ENCODE measurements around the gene IFT43. TPM values are rescaled to one million over a fixed set of nuclear protein-coding genes. Genes with fewer than 3 reads are reported as not detected.

Gene IFT43
- total RNA-seq, 2 donors from 2014 or later = 10.5 to 12.8 TPM

DNA sequence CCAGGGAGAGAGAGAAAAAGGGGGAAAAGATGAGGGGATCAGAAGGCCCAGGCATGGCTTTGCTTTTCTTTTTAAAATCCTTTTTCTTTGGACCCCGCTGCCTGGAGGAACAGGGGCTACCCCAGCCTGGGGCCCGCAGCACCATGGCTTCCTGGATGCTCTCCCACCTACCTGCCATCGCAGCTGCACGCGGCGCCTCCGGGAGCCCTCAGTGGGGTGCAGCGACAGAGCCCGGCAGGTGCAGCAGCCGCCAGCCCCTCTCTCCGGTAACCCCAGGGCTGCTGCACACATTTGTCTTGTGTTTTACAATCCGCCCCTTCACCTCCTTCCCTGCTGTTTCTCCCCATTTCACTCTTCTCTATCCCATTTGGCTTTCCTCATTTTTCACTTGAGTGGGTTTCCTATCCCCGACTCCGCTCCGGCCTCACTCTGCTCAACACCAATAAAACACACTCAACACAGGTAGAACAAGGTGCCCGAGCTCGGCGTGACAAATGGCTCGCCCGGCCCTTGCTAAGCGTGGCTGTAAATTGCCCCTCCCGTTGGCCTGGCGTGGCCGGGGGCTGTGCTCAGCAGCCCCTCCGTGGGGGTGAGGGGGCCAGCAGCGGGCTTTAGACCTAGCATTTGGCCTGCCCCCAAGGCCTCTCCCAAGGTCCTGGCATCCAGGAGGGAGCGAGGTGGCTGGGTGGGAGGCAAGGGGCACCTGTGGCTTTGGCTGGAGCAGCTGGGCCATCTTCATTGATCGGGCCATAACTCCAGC, 113.5 kb downstream of the IFT43 start:
- ATAC-seq (no peak), DNase-seq (no peak)
- H3K9me3 ChIP-seq (ENCODE audit: control insufficient read depth, low read length, poor library complexity, severe bottlenecking) = no peaks in the 10 kb centered on the region
- Mint-ChIP-seq H3K4me3 (no peak overlapping the region), H3K27me3 (peaks cover 49% of the 10 kb centered on the region), H3K36me3 (ENCODE audit: low read depth) (no peaks in the 10 kb centered on the region), H3K27ac (no peak overlapping the region), H3K4me1 (peaks cover 2% of the 10 kb centered on the region)

DNA sequence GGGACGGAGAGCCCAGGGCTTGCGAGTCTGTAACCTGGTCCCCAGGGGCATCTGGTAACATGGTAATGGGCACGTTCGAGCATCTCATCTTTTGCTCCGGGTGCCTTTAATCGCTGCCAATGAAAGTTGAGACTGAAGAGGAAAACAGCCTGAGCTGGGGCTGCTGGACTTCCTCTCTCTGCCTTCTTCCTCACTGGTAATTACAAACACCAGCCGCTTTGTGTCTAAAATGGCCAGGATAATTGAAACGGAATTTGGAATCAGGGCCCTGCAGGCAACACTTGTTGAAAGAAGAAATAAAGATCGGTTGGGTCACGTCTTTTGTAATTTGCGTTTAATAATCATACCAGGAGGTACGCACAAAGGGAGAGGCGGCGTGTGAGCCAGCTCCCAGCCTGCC, 114.7 kb downstream of the IFT43 start:
- peaks cover 44% of the 10 kb centered on the region for H3K27me3 Mint-ChIP-seq
- H3K36me3 Mint-ChIP-seq (ENCODE audit: low read depth) = no peaks in the 10 kb centered on the region
- H3K9me3 ChIP-seq (ENCODE audit: control insufficient read depth, low read length, poor library complexity, severe bottlenecking) = no peaks in the 10 kb centered on the region
- no peak overlapping the region for H3K4me3 Mint-ChIP-seq
- ATAC-seq (no peak), DNase-seq (no peak)
- no peak overlapping the region for H3K27ac Mint-ChIP-seq
- peaks cover 2% of the 10 kb centered on the region for H3K4me1 Mint-ChIP-seq

DNA sequence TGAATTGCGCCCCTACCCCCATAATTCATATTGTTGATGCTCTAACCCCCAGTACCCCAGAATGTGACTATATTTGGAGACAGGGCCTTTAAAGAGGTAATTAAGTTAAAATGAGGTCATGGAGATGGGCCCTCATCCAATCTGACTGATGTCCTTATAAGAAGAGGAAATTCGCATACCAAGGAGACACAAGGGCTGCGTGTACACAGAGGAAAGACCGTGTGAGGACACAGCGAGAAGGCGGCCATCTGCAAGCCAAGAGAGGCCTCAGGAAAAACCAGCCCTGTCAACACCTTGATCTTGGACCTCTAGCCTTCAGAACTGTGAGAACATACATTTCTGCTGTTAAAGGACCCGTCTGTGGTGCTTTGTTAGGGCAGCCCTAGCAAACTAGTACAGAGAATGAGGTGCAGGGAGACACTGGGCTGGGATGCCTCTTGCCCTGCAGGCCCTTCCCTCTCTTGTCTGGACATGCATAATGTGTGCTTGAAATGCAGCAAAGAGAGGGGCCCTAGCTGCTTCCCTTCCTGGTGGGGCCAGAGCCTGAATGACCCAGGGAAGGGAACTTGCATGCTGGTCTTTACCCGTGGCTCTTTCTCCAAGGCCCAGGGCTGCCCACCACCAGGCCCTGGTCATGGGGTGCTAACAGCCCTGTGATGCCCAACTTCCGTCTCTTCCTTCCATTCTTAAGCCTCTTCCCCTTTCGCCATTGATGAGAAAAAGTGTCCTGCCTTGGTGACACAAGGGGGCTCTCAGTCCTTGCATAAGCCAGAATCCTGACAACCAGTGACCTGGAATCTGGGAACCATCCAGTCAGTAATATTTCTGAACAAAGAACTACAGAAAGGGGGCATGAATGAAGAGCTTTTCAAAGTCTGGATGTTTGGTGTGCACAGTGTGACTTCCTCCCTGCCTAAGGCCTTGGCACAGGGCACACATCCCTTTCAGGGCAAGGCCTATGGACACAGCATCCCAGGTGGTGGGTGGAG, 116.1 kb downstream of the IFT43 start:
- ATAC-seq (no peak), DNase-seq (no peak)
- no peak overlapping the region for H3K27ac Mint-ChIP-seq
- no peaks in the 10 kb centered on the region for H3K36me3 Mint-ChIP-seq (ENCODE audit: low read depth)
- no peaks in the 10 kb centered on the region for H3K9me3 ChIP-seq (ENCODE audit: control insufficient read depth, low read length, poor library complexity, severe bottlenecking)
- no peak overlapping the region for H3K4me3 Mint-ChIP-seq
- H3K4me1 Mint-ChIP-seq = peaks cover 5% of the 10 kb centered on the region
- peaks cover 52% of the 10 kb centered on the region for H3K27me3 Mint-ChIP-seq

DNA sequence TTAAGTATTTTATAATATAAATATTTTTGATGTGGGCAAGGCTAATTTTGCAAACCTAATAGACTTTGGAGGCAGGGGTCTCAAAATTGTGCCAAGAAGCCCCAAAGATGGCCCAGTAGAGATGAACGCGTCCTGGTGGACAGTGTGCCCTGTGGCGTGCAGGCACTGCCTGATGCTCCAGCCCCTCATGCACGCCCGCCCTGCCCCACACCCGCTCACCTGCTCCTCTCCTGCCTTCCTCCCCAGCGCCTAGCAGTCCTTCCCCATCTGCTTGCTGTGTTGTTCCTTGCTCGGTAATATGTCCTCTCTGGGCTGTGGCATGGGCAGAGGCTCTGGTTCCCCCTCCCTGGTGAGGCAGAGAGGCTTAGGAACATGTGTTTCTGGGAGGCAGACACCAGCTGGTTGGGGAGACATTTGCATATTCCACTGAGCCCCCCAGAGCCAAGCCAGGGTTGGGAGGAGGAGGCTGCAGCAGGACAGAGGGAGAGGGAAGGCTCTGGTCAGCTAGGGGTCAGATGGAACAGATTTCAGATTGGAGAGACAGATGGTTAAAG, 119.3 kb downstream of the IFT43 start:
- Mint-ChIP-seq H3K4me3 (no peak overlapping the region), H3K36me3 (ENCODE audit: low read depth) (no peaks in the 10 kb centered on the region), H3K4me1 (peaks cover 3% of the 10 kb centered on the region), H3K27ac (no peak overlapping the region), H3K27me3 (peaks cover 46% of the 10 kb centered on the region)
- H3K9me3 ChIP-seq (ENCODE audit: control insufficient read depth, low read length, poor library complexity, severe bottlenecking) = no peaks in the 10 kb centered on the region
- DNase-seq (no peak), ATAC-seq (no peak)

DNA sequence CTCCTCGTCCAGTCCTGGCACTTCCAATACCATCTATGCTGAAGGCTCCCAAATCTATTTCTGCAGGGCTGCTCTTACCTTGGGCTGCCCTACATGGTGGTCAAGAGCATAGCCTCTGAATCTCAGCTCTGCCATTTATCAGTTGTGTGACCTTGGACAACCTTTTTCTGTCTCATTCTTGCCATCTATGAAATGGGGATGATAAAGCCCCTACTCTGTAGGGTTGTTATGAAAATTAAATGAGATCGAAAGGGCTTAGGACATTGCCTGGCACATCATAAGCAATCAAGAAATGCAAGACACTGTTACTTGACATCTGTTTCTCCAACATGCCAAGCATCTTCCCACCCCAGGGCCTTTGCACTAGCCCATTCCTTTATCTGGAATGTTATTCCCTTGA, 120.6 kb downstream of the IFT43 start:
- no peak overlapping the region for H3K4me3 Mint-ChIP-seq
- H3K4me1 Mint-ChIP-seq = peaks cover 3% of the 10 kb centered on the region
- H3K36me3 Mint-ChIP-seq (ENCODE audit: low read depth) = no peaks in the 10 kb centered on the region
- peaks cover 40% of the 10 kb centered on the region for H3K27me3 Mint-ChIP-seq
- no peaks in the 10 kb centered on the region for H3K9me3 ChIP-seq (ENCODE audit: control insufficient read depth, low read length, poor library complexity, severe bottlenecking)
- ATAC-seq = no peak
- no peak for DNase-seq
- no peak overlapping the region for H3K27ac Mint-ChIP-seq

DNA sequence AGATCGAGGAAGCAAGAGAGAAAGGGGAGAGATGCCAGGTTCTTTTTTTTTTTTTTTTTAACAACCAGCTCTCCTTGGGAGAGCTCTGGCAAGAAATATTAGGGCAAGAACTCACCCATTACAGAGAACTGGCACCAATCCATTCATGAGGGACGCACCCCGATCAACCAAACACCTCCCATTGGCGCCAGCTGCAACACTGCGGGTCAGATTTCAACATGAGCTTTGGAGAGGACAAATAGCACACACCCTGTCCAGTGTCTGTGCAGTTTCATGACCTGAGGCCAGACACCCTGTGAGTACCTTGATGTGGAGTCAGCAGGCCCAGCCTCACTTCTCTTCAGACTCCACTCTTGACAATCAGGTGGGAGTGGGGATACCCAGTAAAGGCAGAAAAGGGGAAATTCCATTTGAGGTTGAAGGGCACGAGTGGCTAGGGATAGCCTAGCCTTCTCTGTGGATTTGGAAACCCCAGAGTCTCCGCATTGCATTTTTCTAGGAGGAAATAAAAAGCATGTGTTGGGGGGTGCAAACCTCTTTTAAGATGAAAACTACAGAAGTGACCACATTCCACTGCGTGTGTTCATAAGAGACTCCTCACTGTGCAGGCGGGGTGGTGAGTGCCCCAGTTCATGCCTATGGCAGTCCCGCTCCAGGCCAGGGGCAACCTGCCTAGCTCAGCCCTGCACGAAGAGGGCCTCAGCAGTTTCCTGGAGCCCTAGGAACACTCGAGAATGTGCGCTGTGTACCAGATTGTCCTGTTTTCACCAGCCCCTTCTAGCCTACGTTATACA, 123.7 kb downstream of the IFT43 start:
- Mint-ChIP-seq H3K27ac (no peak overlapping the region), H3K27me3 (peaks cover 33% of the 10 kb centered on the region), H3K4me3 (no peak overlapping the region), H3K4me1 (peaks cover 3% of the 10 kb centered on the region), H3K36me3 (ENCODE audit: low read depth) (no peaks in the 10 kb centered on the region)
- no peak for DNase-seq
- no peak for ATAC-seq
- no peaks in the 10 kb centered on the region for H3K9me3 ChIP-seq (ENCODE audit: control insufficient read depth, low read length, poor library complexity, severe bottlenecking)

DNA sequence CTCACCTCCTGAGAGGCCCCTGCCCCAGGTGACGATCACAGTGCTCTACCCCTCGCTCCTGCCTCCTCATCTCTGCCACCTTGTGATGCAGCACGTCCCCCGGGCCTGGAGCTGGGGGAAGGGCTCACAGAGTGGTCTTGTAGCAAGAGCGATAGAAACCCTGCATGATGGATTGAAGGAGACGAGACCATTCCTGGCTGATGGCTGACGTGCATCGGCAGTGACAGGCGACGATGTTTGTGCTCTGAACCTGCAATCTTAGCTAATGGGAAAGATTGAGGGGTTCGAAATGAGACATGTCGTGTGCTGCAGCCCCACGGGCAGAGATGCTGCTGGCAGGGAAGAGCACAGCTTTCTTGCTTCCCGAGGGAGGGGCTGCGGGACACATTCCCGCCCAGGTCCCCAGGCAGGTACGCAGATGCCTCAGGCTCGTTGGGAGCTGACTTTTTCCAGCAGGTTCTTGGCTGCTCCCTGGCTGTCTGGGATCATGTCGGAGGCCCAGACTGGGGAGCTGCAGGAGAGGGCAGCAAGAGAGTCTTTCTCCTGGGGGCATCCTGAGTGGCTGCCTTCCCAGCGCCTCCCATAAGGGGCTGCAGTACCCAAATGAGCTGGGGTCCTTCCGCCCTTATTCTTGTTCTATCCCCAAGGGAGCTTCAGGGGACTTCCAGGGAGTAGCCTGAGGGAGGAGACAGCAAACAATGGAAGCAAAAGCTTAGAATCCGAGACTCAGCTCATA, 127.5 kb downstream of the IFT43 start:
- no peaks in the 10 kb centered on the region for H3K36me3 Mint-ChIP-seq (ENCODE audit: low read depth)
- H3K4me3 Mint-ChIP-seq = no peak overlapping the region

DNA sequence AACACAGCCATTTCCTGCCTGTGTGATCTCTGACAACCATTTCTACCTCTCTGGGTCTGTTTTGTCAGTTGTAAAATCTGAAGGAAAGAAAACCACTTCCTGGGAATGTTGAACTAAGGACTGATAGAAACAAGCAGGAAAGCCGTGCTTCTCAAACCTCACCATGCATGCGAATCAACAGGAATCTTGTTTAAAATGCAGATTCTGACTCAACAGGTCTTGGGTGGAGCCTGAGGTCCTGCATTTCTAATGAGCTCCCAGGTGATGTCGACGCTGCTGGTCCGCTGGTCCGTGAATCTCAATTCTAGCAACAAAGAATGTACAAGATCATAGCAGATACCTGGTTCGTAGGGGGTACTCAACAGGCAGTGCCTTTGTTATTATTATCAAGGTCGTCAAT, 128.1 kb downstream of the IFT43 start:
- no peaks in the 10 kb centered on the region for H3K9me3 ChIP-seq (ENCODE audit: control insufficient read depth, low read length, poor library complexity, severe bottlenecking)
- Mint-ChIP-seq H3K27ac (no peak overlapping the region), H3K4me3 (no peak overlapping the region), H3K27me3 (peaks cover 37% of the 10 kb centered on the region), H3K36me3 (ENCODE audit: low read depth) (no peaks in the 10 kb centered on the region), H3K4me1 (no peaks in the 10 kb centered on the region)
- no peak for DNase-seq
- ATAC-seq = no peak

More for the DNA sequence above, 127.5 kb downstream of the IFT43 start:
- Mint-ChIP-seq H3K27ac (no peak overlapping the region), H3K27me3 (peaks cover 37% of the 10 kb centered on the region), H3K4me1 (no peaks in the 10 kb centered on the region)
- no peaks in the 10 kb centered on the region for H3K9me3 ChIP-seq (ENCODE audit: control insufficient read depth, low read length, poor library complexity, severe bottlenecking)
- ATAC-seq (no peak), DNase-seq (no peak)

DNA sequence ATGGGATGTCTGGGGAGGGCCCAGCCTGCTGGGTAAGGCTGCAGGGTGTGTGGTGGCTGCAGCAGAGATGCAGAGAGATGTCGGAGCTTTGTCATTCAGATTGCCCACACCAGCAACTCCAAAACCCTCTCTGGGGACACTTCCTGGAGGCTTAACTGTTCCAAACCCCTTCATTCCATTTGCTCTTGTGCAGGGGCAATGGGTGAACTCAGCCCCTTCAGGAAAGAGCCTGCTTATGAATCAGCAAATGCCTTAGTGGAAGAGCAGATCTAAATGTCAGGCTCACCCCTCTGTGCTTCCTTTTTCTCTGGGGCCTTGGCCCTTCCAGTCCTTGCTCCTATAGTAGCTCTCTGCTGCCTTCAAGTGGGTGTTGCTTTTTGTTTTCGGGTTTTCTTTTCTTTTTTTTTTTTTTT, 129.5 kb downstream of the IFT43 start:
- H3K27me3 Mint-ChIP-seq = peaks cover 37% of the 10 kb centered on the region
- H3K9me3 ChIP-seq (ENCODE audit: control insufficient read depth, low read length, poor library complexity, severe bottlenecking) = no peaks in the 10 kb centered on the region
- no peak for ATAC-seq
- H3K4me1 Mint-ChIP-seq = no peaks in the 10 kb centered on the region
- no peaks in the 10 kb centered on the region for H3K36me3 Mint-ChIP-seq (ENCODE audit: low read depth)
- no peak for DNase-seq
- no peak overlapping the region for H3K4me3 Mint-ChIP-seq
- no peak overlapping the region for H3K27ac Mint-ChIP-seq

DNA sequence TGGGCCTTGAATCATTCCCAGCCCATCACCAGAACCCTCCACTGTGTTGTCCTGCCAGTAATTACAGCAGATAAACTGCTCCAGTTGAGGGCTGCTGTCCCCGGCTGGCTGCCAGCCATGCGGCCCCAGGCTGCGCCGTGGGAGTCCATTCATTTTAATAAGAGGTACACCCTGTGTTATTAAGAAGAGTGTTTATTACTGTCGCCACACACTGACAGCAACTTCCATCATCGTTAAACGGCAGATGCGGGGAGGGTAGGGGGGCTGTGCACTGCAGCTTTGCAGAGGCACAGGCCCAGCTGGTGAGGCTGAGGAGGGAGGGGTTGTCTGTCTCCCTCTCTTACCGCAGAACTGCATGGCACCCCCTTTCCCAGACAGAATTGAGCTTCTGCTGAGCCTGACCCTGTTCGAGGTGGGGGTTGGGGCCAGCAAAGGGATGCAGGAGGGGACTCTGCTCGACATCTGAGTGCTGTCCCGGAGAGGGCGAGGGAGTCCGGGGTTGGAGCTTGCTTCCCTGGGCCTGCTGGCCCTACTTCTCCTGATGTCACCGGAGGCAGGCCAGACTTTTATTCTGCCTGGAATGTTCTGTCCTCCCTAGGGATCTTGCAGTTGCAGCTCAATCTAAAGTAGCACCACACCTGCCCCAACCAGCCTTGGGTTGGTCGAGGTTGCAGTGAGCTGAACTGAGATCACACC, 132.4 kb downstream of the IFT43 start:
- Mint-ChIP-seq H3K4me1 (no peaks in the 10 kb centered on the region), H3K36me3 (ENCODE audit: low read depth) (no peaks in the 10 kb centered on the region), H3K27me3 (peaks cover 30% of the 10 kb centered on the region), H3K27ac (no peak overlapping the region), H3K4me3 (no peak overlapping the region)
- H3K9me3 ChIP-seq (ENCODE audit: control insufficient read depth, low read length, poor library complexity, severe bottlenecking) = no peaks in the 10 kb centered on the region
- ATAC-seq (no peak), DNase-seq (no peak)

DNA sequence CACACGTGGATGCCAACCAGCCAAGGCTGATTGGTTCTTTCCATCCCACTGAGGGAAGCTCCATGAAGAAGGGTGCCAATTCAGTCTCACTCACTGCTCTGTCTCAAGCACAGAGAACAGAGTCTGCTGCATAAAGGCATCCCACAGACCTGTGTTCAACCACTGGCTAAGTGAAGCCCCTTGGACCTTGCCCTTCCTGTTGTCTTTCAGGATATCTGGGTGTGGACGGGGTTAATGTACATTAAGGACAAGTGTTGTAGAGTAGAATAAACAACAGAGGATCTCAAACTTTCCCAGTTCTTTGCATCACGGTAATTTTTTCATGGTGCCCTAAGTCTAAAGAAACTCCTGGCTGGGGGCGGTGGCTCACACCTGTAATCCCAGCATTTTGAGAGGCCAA, 133.0 kb downstream of the IFT43 start:
- H3K9me3 ChIP-seq (ENCODE audit: control insufficient read depth, low read length, poor library complexity, severe bottlenecking) = no peaks in the 10 kb centered on the region
- H3K4me3 Mint-ChIP-seq = no peak overlapping the region
- H3K4me1 Mint-ChIP-seq = no peaks in the 10 kb centered on the region
- peaks cover 29% of the 10 kb centered on the region for H3K27me3 Mint-ChIP-seq
- H3K36me3 Mint-ChIP-seq (ENCODE audit: low read depth) = no peaks in the 10 kb centered on the region
- ATAC-seq = no peak
- H3K27ac Mint-ChIP-seq = no peak overlapping the region
- DNase-seq = no peak
